BLaER1 (cell line): ENCODE measurements around the gene HIVEP3.

Experiments used
- H3K27ac ChIP-seq: shearing (Covaris generic); formaldehyde crosslinking; 2 replicates; pipeline ENCODE4 v1.8.1; 2022
- H3K27me3 ChIP-seq: shearing (Covaris generic); formaldehyde crosslinking; 2 replicates; pipeline ENCODE4 v1.8.1; 2022
- H3K36me3 ChIP-seq: shearing (Covaris generic); formaldehyde crosslinking; 2 replicates; pipeline ENCODE4 v1.8.1; 2022
- H3K4me1 ChIP-seq: shearing (Covaris generic); formaldehyde crosslinking; 2 replicates; pipeline ENCODE4 v1.8.1; 2022
- H3K4me2 ChIP-seq: shearing (Covaris generic); formaldehyde crosslinking; 2 replicates; pipeline ENCODE4 v1.8.1; 2022
- H3K4me3 ChIP-seq: shearing (Covaris generic); formaldehyde crosslinking; 2 replicates; pipeline ENCODE4 v1.8.1; 2022
- H3K9ac ChIP-seq: shearing (Covaris generic); formaldehyde crosslinking; 2 replicates; pipeline ENCODE4 v1.8.1; 2022
- H3K9me3 ChIP-seq: shearing (Covaris generic); formaldehyde crosslinking; 2 replicates; pipeline ENCODE4 v1.8.1; 2022
- H4K20me1 ChIP-seq: shearing (Covaris generic); formaldehyde crosslinking; 2 replicates; pipeline ENCODE4 v1.8.1; 2022
- Cebpa-rat ChIP-seq: shearing (Covaris generic); IDR thresholded peaks from 2 replicates; pipeline ENCODE4 v1.8.1; 2022

Gene HIVEP3

GRCh38 chr1:41895552-41895951 lies 23.2 kb downstream of the HIVEP3 start:
- H3K4me1 ChIP-seq = peaks cover 39% of the 10 kb centered on the region
- no peak for TF ChIP-seq Cebpa-rat

DNA sequence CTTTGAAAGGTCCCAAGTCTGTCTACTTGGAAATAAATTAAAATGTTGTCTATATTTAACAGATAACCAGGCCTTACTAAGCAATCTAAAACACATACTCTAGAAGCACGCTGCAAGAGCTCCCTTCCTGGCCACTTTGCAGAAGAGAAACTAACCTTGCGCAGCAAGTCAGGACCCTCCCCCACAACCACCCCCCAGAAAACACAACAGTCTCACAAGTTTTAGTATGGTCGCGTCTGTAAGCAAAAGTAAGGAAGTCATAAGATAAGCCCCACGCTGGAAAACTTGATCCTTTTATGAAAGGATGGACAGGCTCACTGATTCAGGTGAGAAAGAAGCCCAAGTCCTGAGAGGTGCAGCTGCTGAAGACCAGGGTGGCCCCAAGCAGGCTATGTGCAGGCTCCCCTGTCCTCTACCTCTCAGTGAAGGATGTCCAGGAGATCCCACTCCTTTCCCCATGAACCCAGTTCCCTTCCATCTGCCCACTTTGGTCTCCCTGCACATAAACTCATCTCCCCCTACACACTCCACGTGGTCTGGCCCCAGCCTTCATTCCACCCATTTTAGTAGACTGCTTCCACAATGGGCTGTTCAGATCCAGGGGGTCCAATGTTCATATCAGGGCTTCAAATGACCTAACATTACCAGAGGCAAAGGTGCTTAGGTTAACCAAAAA lies 23.8 kb downstream of the HIVEP3 start:
- H3K4me1 ChIP-seq = peaks cover 39% of the 10 kb centered on the region
- no peak overlapping the region for H3K4me3 ChIP-seq
- H4K20me1 ChIP-seq = no peaks in the 10 kb centered on the region
- H3K4me2 ChIP-seq = no peak overlapping the region
- no peaks in the 10 kb centered on the region for H3K9me3 ChIP-seq
- TF ChIP-seq Cebpa-rat = no peak
- no peak overlapping the region for H3K9ac ChIP-seq
- no peaks in the 10 kb centered on the region for H3K36me3 ChIP-seq
- H3K27me3 ChIP-seq = no peaks in the 10 kb centered on the region
- H3K27ac ChIP-seq = no peak overlapping the region

More at GRCh38 chr1:41895552-41895951, 23.2 kb downstream of the HIVEP3 start:
- no peaks in the 10 kb centered on the region for H3K9me3 ChIP-seq
- no peak overlapping the region for H3K27ac ChIP-seq
- no peaks in the 10 kb centered on the region for H4K20me1 ChIP-seq
- H3K36me3 ChIP-seq = no peaks in the 10 kb centered on the region
- H3K9ac ChIP-seq = no peak overlapping the region
- H3K4me3 ChIP-seq = no peak overlapping the region
- no peak overlapping the region for H3K4me2 ChIP-seq
- H3K27me3 ChIP-seq = no peaks in the 10 kb centered on the region

GRCh38 chr1:41894101-41894807 lies 24.5 kb downstream of the HIVEP3 start:
- no peak overlapping the region for H3K27ac ChIP-seq
- H3K4me2 ChIP-seq = no peak overlapping the region
- H3K9ac ChIP-seq = no peak overlapping the region
- peaks cover 39% of the 10 kb centered on the region for H3K4me1 ChIP-seq
- H3K4me3 ChIP-seq = no peak overlapping the region
- no peaks in the 10 kb centered on the region for H3K36me3 ChIP-seq
- no peaks in the 10 kb centered on the region for H3K27me3 ChIP-seq
- no peak for TF ChIP-seq Cebpa-rat
- H4K20me1 ChIP-seq = no peaks in the 10 kb centered on the region
- no peaks in the 10 kb centered on the region for H3K9me3 ChIP-seq

DNA sequence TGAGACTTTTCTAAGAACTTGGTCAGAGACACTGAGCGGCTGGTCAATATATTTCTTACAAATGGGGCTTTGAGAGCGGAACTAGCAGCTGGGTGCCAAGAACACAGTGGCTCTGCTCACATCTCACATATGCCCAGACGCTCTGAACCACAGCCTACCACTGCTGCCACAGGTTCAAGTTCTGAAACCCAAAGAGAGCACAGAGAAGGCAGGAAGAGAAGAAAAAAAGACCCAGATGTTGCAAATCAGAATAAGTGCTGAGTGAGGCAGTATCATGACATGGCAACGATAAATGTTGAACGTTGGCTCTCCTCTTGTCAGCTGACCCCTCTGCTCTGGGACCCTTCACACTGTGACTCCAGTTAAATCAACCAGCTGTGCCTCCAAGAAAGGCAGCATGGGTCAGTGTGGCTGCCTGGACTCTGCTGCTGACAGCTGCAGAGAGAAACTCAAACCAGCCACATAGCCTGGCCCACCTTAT lies 26.4 kb downstream of the HIVEP3 start:
- no peaks in the 10 kb centered on the region for H4K20me1 ChIP-seq
- peak overlapping the region; percentile 90 for H3K4me2 ChIP-seq
- no peaks in the 10 kb centered on the region for H3K9me3 ChIP-seq
- no peak overlapping the region for H3K27ac ChIP-seq
- H3K9ac ChIP-seq = no peak overlapping the region
- H3K4me1 ChIP-seq = peaks cover 26% of the 10 kb centered on the region
- no peaks in the 10 kb centered on the region for H3K27me3 ChIP-seq
- TF ChIP-seq Cebpa-rat = no peak
- H3K36me3 ChIP-seq = no peaks in the 10 kb centered on the region
- no peak overlapping the region for H3K4me3 ChIP-seq

- Histone ChIP-seq H3K9ac (peak overlapping the region; percentile 76), H3K4me3 (peak overlapping the region; percentile 63), H3K27me3 (no peaks in the 10 kb centered on the region), H3K4me1 (peaks cover 24% of the 10 kb centered on the region), H3K4me2 (peak overlapping the region; percentile 90), H4K20me1 (no peaks in the 10 kb centered on the region), H3K36me3 (no peaks in the 10 kb centered on the region), H3K9me3 (no peaks in the 10 kb centered on the region), H3K27ac (peak overlapping the region; percentile 73)
- TF ChIP-seq Cebpa-rat = no peak
Observed at GRCh38 chr1:41891199-41891896, 27.4 kb downstream of the HIVEP3 start.

DNA sequence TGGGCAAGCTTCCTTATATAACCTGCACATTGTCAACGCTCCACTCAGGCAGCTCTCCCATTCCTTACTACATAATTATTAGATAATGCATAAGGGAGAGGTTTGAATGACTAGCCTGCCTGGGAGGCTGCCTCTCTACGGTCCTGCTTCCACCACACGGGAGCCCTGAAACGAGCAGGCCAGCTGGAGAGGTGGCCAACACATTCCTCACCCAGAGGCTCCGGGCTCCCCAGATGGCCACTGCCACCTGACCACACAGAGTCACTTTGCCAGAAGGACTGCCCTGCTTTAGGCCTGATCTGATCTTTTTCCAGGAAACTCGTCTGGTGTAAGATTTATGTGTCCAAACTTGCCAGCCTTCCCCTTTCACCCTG lies 27.9 kb downstream of the HIVEP3 start:
- no peaks in the 10 kb centered on the region for H3K27me3 ChIP-seq
- H3K36me3 ChIP-seq = no peaks in the 10 kb centered on the region
- H3K9ac ChIP-seq = peak overlapping the region; percentile 76
- H4K20me1 ChIP-seq = no peaks in the 10 kb centered on the region
- peak overlapping the region; percentile 90 for H3K4me2 ChIP-seq
- peak overlapping the region; percentile 73 for H3K27ac ChIP-seq
- H3K4me1 ChIP-seq = peaks cover 24% of the 10 kb centered on the region
- H3K4me3 ChIP-seq = peak overlapping the region; percentile 63
- TF ChIP-seq Cebpa-rat = no peak
- H3K9me3 ChIP-seq = no peaks in the 10 kb centered on the region

GRCh38 chr1:41889506-41890414 lies 29.0 kb downstream of the HIVEP3 start:
- no peak overlapping the region for H3K4me2 ChIP-seq
- H4K20me1 ChIP-seq = no peaks in the 10 kb centered on the region
- no peak overlapping the region for H3K4me3 ChIP-seq
- no peak for TF ChIP-seq Cebpa-rat
- H3K27me3 ChIP-seq = no peaks in the 10 kb centered on the region
- H3K9me3 ChIP-seq = no peaks in the 10 kb centered on the region
- no peak overlapping the region for H3K27ac ChIP-seq
- peaks cover 24% of the 10 kb centered on the region for H3K4me1 ChIP-seq
- H3K9ac ChIP-seq = no peak overlapping the region
- H3K36me3 ChIP-seq = no peaks in the 10 kb centered on the region

- no peaks in the 10 kb centered on the region for H4K20me1 ChIP-seq
- H3K36me3 ChIP-seq = no peaks in the 10 kb centered on the region
- no peak overlapping the region for H3K4me3 ChIP-seq
- H3K4me1 ChIP-seq = peaks cover 24% of the 10 kb centered on the region
- no peaks in the 10 kb centered on the region for H3K9me3 ChIP-seq
- no peak overlapping the region for H3K4me2 ChIP-seq
- no peaks in the 10 kb centered on the region for H3K27me3 ChIP-seq
- H3K9ac ChIP-seq = no peak overlapping the region
- no peak for TF ChIP-seq Cebpa-rat
- no peak overlapping the region for H3K27ac ChIP-seq
Observed at GRCh38 chr1:41888756-41889155, 30.0 kb downstream of the HIVEP3 start.

GRCh38 chr1:41887365-41887764 lies 31.4 kb downstream of the HIVEP3 start:
- TF ChIP-seq Cebpa-rat = no peak

More at GRCh38 chr1:41887365-41887764, 31.4 kb downstream of the HIVEP3 start:
- Histone ChIP-seq H4K20me1 (no peaks in the 10 kb centered on the region), H3K4me1 (peaks cover 21% of the 10 kb centered on the region), H3K27ac (no peak overlapping the region), H3K9me3 (no peaks in the 10 kb centered on the region), H3K9ac (no peak overlapping the region), H3K4me3 (no peak overlapping the region), H3K4me2 (no peak overlapping the region), H3K36me3 (no peaks in the 10 kb centered on the region), H3K27me3 (no peaks in the 10 kb centered on the region)
